Neutrophil (primary cell): ENCODE results near the gene LY6G5B.

ENCODE experiments used
- H3K27ac ChIP-seq: fragments of 200-600 bp; sonication (generic); 2 replicates; pipeline ENCODE4 v1.5.1; 2016; ENCODE audit warnings: mild to moderate bottlenecking, moderate library complexity
- H3K27me3 ChIP-seq: fragments of 200-600 bp; sonication (generic); 2 replicates; pipeline ENCODE4 v1.6.0; 2016; ENCODE audit warnings: mild to moderate bottlenecking
- H3K36me3 ChIP-seq: fragments of 200-600 bp; sonication (generic); 2 replicates; pipeline ENCODE4 v1.5.1; 2017
- H3K4me1 ChIP-seq, 2 experiments: fragments of 200-600 bp in 1 of 2; sonication (generic) in 1 of 2; 1 replicate in 1 of 2; 2 replicates in 1 of 2; pipeline versions ENCODE4 v1.5.1 to v1.6.1; 2013 to 2016; ENCODE audit warnings: low read depth in 1 of 2, low read length in 1 of 2, mild to moderate bottlenecking in 1 of 2, moderate library complexity in 1 of 2; ENCODE audit not compliant: control insufficient read depth in 1 of 2, insufficient read depth in 1 of 2
- H3K4me3 ChIP-seq, 2 experiments: fragments of 200-600 bp in 1 of 2; sonication (generic) in 1 of 2; 1 replicate in 1 of 2; 2 replicates in 1 of 2; pipeline ENCODE4 v1.5.1; 2013 to 2016; ENCODE audit warnings: low read depth in 1 of 2, low read length in 1 of 2, mild to moderate bottlenecking in 1 of 2, moderate library complexity in 1 of 2
- H3K9me3 ChIP-seq: fragments of 200-600 bp; sonication (generic); 2 replicates; pipeline ENCODE4 v1.5.1; 2016
- TF ChIP-seq, protein P1 (sequence below): fragments of 200-600 bp; sonication (generic); IDR thresholded peaks from 2 replicates; pipeline ENCODE4 v1.5.1; 2016; ENCODE audit warnings: antibody characterized with exemption

LY6G5B gene

DNA sequence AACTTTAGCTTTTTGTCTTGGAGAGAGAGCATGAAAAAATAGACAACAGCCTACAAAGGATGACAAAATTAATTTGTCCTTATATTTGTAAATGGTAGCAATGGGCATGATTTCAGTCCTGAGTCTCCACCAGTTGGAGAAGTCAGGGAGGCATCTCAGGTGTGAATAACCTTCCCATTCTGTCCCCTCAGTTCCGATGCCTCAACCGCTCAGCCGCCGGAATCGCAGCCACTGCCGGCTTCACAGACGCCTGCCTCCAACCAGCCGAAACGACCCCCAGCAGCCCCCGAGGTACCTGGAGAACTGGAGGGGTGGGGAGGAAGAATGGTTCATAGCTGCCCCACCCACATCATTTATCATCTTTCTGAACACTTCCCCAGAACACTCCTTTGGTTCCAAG, 45.7 kb upstream of the LY6G5B start:
- H3K27ac ChIP-seq: peak overlapping the region; percentile 99
- H3K36me3 ChIP-seq: peaks cover 57% of the 10 kb centered on the region
- no peaks in the 10 kb centered on the region for H3K27me3 ChIP-seq
- no peak overlapping the region for H3K4me3 ChIP-seq
- H3K9me3 ChIP-seq: no peaks in the 10 kb centered on the region
- TF ChIP-seq, protein P1, sequence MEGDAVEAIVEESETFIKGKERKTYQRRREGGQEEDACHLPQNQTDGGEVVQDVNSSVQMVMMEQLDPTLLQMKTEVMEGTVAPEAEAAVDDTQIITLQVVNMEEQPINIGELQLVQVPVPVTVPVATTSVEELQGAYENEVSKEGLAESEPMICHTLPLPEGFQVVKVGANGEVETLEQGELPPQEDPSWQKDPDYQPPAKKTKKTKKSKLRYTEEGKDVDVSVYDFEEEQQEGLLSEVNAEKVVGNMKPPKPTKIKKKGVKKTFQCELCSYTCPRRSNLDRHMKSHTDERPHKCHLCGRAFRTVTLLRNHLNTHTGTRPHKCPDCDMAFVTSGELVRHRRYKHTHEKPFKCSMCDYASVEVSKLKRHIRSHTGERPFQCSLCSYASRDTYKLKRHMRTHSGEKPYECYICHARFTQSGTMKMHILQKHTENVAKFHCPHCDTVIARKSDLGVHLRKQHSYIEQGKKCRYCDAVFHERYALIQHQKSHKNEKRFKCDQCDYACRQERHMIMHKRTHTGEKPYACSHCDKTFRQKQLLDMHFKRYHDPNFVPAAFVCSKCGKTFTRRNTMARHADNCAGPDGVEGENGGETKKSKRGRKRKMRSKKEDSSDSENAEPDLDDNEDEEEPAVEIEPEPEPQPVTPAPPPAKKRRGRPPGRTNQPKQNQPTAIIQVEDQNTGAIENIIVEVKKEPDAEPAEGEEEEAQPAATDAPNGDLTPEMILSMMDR: no peak
- H3K4me1 ChIP-seq: peaks cover 30 to 33% of the 10 kb centered on the region in 2 experiments

DNA sequence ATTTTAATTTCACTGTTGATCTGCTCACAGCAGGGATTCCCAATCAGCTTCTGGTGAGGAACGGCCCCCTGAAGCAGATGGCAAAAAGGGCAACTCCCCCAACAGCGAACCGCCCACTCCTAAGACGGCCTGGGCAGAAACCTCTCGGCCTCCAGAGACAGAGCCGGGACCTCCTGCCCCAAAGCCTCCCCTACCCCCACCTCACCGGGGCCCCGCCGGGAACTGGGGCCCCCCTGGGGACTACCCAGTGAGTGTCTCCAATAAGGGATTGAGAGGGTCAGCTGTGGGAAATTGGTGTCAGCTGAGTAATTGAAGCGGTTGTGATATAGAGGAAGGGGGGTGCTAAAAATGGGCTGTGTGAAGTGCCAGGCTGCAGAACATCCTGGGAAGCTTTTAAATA, 42.8 kb upstream of the LY6G5B start:
- H3K36me3 ChIP-seq: peaks cover 86% of the 10 kb centered on the region
- no peaks in the 10 kb centered on the region for H3K9me3 ChIP-seq
- TF ChIP-seq, protein P1: no peak
- no peak overlapping the region for H3K27ac ChIP-seq
- H3K4me3 ChIP-seq: no peak overlapping the region
- H3K4me1 ChIP-seq: peaks cover 13 to 15% of the 10 kb centered on the region in 2 experiments
- no peaks in the 10 kb centered on the region for H3K27me3 ChIP-seq

DNA sequence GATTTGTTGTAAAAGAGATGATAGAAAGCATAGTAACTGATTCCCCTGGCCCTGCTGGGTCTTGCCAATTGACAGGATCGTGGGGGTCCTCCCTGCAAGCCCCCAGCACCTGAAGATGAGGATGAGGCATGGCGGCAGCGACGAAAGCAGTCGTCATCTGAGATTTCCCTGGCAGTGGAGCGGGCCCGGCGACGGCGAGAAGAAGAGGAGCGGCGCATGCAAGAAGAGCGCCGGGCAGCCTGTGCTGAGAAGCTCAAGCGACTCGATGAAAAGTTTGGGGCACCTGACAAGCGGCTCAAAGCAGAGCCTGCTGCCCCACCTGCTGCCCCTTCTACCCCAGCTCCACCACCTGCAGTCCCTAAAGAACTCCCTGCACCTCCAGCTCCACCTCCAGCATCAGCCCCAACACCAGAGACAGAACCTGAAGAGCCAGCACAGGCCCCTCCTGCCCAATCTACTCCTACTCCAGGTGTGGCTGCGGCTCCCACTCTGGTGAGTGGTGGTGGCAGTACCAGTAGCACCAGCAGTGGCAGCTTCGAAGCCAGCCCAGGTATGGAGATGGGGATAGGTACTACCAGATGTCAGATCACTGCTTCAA, 42.0 kb upstream of the LY6G5B start:
- Histone ChIP-seq H3K36me3 (peaks cover 95% of the 10 kb centered on the region), H3K27me3 (no peaks in the 10 kb centered on the region), H3K4me3 (no peak overlapping the region), H3K4me1 (peaks cover 4 to 7% of the 10 kb centered on the region in 2 experiments), H3K9me3 (no peaks in the 10 kb centered on the region), H3K27ac (no peak overlapping the region)
- TF ChIP-seq, protein P1: no peak

DNA sequence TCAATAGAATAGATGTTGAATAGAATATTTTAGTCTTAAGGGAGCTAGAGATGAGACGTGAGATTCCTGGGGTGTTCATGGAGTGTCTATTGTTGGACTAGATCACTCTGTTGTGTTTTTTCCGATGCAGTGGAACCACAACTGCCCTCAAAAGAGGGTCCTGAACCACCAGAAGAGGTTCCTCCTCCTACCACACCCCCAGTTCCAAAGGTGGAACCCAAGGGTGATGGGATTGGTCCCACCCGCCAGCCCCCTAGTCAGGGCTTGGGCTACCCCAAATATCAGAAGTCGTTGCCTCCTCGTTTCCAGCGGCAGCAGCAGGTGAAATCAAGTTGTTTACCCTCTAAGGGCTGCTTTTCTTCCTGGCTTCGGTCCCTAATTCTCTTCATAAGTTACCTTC, 40.8 kb upstream of the LY6G5B start:
- TF ChIP-seq, protein P1: no peak
- H3K9me3 ChIP-seq: no peaks in the 10 kb centered on the region
- no peak overlapping the region for H3K4me3 ChIP-seq
- H3K27me3 ChIP-seq: no peaks in the 10 kb centered on the region
- no peaks in the 10 kb centered on the region for H3K4me1 ChIP-seq
- H3K36me3 ChIP-seq: peaks cover 100% of the 10 kb centered on the region
- no peak overlapping the region for H3K27ac ChIP-seq

DNA sequence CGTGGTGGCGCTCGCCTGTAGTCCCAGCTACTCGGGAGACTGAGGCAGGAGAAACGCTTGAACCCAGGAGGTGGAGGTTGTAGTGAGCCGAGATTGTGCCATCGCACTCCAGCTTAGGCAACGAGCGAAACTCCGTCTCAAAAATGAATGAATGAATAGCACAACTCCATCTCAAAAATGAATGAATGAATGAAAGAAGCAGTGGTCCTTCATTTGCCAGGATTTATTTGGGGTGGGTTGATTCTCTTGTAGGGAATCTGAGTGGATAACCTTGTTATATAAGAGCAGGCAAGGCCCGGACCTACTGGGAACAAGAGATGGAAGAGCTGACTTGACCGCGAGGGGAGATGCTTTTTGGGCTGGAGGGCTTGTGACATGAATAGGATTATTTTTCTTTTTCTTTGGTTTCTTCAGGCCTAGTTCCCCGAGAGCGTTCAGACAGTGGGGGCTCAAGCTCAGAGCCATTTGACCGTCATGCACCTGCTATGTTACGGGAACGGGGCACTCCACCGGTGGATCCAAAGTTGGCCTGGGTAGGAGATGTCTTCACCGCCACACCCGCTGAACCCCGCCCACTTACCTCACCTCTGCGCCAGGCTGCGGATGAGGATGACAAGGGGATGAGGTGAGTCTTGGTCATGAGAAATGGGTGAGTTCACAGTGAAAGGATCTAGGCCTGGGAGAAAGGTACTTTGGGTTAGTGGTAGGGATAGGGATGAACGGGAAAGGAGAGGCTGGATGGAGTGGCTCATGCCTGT, 39.4 kb upstream of the LY6G5B start:
- Histone ChIP-seq H3K9me3 (no peaks in the 10 kb centered on the region), H3K27me3 (no peaks in the 10 kb centered on the region), H3K36me3 (peaks cover 100% of the 10 kb centered on the region), H3K4me3 (no peak overlapping the region), H3K27ac (no peak overlapping the region), H3K4me1 (no peaks in the 10 kb centered on the region)
- TF ChIP-seq, protein P1: no peak
